Stimulated activated CD8-positive, alpha-beta memory T cell treated with anti-CD3 and anti-CD28 coated beads, Interleukin-7, amount 100 ng/mL, for 1 hour (primary cell): ENCODE data around the gene DRC1.

Source experiments
- DNase-seq, 2 donors: peaks; one replicate each; pipeline ENCODE4 v3.0.0-alpha.2; 2020; ENCODE audit warnings: low read depth in 2 of 2

Gene DRC1

DNA sequence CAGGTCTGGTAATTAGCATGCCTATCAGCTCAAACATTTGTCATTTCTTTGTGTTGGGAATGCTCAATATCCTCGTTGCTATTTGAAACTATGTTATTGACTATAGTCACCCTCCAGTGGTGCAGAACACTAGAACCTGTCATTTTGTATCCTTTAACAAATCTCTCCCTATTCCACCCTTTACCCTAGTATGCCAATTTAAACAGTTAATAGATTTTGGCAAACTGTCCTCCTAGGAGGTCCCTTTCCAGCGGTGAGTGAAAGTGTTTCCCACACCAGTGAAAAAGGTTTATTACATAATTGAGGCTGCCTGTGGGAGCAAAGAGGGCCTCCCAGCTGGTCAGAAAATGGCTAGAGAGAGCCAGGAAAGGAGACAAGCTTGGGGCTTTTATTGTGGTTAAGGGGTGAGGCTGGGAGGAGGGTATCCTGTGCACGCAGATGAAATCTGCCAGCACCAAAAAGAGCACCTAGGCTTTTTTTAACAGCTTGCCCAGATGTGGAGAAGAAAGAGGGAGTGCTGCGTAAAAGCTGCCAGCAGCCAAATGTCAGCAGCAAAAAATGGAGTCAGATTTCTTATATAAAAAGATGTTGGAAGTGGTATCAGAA is 1.8 kb upstream of the DRC1 start:
- no peak for DNase-seq

- no peak for DNase-seq
Measured at GRCh38 chr2:26400723-26401122, 997 bp upstream of the DRC1 start.

DNA sequence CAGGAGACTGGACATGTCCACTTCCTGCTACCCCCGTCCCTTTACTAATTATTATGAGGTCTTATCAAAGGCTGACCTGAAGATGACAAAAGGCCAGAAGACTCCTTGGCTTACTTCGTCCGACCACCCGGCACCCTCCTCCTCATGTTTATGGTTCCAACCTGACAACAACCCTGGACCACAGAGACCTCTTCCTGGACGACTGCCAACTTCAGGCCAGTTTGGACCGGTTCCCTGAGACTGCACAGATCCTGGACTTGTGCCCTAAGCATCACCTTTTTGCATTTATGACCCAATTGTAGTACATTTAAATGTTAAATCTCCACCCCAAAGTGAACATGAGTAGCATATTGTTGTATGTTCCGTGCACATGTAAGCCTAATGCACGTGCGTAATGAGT is 5.8 kb downstream of the DRC1 start:
- no peak for DNase-seq

DNA sequence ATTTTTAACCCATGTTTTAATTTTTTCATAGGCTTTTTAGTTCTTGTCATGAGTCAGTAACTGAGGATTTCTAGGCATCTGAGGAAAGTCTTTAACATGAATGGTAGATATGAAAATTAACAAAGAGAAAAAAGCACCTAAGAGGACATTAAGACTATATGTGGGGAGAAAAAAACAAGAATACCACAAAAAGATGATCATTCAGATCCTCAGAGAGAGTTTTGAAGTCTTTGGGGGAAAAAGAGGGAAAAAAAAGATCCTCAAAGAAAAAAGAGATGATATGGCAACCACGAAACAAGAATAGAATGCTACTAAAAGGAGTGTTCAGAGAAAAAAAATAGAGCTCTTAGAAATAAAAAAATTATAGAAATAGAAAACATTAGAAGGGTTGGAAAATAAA is 8.1 kb downstream of the DRC1 start:
- DNase-seq = no peak

DNA sequence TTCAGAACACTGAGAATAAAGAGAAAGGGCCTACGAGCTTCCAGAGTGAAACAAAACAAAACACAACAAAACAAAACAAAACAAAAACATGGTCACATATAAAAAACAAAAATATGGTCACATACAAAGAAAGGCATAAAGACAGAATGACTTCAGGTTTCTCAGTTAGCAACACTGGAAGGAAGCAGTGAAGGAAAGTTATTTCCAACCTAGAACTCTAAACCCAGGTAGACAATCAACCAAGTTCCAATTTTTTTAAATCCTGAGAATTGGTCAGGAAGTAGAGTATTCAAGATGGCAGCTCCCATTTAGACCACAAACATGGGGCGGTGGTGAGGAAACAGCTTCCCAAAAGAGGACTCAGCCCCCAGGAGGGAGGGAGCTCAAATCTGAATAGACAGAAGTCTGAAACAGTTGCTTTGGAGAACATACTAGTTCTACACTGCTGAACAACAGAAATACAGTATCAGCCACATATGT is 9.1 kb downstream of the DRC1 start:
- DNase-seq = no peak

DNA sequence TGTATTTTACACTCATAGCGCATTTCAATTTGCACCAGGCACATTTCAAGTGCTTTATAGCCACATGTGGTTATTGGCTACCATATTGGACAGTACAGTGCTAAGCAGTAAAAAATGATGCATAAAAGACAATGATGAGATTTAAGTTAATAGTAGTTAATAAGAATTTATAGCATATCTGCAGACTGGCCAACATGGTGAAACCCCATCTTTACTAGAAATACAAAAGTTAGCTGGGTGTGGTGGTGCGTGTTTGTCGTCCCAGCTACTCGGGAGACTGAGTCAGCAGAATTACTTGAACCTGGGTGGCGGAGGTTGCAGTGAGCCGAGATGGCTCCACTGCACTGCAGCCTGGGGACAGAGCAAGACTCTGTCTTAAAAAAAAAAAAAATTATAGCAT is 9.7 kb downstream of the DRC1 start:
- DNase-seq = no peak

- no peak for DNase-seq
Measured at GRCh38 chr2:26412091-26412673, 10.5 kb downstream of the DRC1 start.

GRCh38 chr2:26414311-26414710 is 12.6 kb downstream of the DRC1 start:
- DNase-seq = no peak

- DNase-seq = no peak
Measured at GRCh38 chr2:26421961-26422360, 20.2 kb downstream of the DRC1 start.

DNA sequence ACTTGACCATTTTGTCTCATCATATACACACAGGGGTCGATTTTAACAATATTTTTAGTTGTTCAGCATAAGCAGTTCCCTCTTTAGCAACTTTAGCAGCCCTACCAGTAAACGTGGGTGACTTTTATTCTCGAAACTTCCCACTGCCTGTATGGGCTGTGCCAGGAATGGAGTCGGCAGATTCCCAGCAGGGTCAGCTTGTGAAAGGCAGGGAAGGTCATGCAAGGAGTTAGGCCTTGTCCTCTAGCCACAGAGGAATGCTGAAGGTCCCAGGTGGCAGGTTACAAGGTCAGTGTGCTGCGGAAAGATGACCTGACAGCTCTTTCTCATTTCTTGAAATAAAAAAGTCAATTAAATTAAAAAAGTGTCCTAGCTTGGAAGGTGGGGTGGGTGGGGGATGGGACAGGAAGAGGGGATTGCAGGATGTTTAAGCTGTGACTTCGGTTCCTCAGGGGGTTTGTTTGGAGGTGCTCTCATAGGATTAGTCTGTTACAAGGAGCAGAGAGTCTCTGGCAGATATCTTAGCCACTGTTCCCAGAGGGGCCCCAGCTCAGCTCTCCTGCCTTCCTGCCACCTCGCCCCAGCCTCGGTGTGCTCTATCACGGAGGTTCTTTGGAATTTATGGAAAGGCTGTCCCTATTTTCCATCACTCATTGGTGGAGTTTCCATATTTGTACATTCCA is 21.4 kb downstream of the DRC1 start:
- no peak for DNase-seq

DNA sequence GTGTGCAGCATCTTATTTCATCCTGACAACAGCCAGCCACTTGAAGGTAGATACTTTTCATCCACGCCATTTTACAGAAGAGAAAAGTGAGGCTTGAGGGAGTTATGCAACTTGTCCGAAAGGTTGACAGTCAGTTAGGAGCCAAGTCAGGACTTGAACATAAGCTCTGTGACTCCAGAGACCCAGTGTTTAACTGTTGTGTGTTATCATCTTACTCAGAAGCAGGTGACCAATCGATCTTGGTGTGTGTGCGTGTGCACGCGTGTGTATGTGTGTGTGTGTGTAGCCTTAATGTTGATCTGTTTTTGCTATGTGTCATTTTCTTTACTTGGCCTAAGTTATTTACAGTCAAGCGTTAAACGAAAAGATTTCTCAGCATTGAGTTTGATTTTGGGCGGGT is 22.0 kb downstream of the DRC1 start:
- DNase-seq = no peak

GRCh38 chr2:26424221-26424620 is 22.5 kb downstream of the DRC1 start:
- DNase-seq = no peak

GRCh38 chr2:26428846-26429245 is 27.1 kb downstream of the DRC1 start:
- no peak for DNase-seq

DNA sequence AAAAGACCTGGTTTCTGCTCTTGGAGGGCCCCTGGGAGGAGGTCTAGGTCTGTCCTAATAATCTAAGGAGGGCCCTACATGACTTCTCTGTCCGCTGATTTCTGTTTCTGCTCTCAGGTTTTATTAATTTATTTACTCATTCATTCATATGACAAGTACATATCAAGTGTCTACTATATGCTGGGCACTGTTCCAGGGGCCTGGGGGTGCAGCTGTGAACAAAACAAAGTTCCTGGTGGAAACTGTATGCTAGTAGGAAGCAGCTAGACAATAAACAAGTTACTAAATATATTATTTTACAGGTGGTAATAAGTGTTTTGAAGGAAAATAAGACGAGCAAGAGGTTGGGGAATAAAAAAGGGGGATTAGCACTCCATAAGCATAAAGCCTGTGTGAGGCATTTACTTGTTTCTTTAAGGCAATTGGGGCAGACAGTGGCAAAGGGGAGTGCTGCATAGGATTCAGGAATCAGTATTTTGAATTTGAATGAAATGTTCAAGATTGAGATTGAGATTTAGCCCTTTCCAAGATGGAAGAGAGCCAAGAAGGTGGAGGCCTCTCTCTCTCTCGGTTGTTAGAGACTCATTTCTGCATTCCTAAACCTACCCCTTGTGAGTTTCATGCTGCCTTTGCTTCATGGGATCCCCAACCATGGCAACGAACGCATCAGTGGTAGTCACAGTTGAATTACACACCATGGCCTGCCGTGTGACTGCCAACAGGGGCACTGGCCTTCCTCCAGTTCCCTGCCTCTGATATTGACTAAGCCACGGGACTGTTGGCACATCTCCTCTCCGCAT is 28.3 kb downstream of the DRC1 start:
- DNase-seq = no peak

DNA sequence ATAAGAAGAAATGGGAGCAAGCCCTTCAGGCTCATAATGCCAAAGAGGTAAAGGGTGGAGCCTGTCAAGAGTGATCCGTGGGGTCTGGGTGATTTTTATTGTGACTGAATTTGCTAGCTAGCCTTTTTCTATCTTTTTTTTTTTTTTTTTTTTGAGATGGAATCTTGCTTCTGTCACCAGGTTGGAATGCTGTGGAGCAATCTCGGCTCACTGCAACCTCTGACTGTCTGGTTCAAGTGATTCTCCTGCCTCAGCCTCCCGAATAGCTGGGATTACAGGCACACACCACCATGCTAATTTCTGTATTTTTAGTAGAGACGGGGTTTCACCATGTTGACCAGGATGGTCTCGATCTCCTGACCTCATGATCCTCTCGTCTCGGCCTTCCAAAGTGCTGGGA is 29.1 kb downstream of the DRC1 start:
- DNase-seq = no peak

- DNase-seq = no peak
Measured at GRCh38 chr2:26432363-26432762, 30.6 kb downstream of the DRC1 start.

- DNase-seq = no peak
Measured at GRCh38 chr2:26432859-26433258, 31.1 kb downstream of the DRC1 start.

GRCh38 chr2:26435106-26435505 is 33.4 kb downstream of the DRC1 start:
- DNase-seq = no peak

- no peak for DNase-seq
Measured at GRCh38 chr2:26438526-26438925, 36.8 kb downstream of the DRC1 start.

GRCh38 chr2:26438926-26439325 is 37.2 kb downstream of the DRC1 start:
- DNase-seq = no peak

GRCh38 chr2:26442301-26442700 is 40.6 kb downstream of the DRC1 start:
- no peak for DNase-seq

- DNase-seq = no peak
Measured at GRCh38 chr2:26442707-26443106, 41.0 kb downstream of the DRC1 start.

- no peak for DNase-seq
Measured at GRCh38 chr2:26444236-26444635, 42.5 kb downstream of the DRC1 start.
